GM23248 (cell line): ENCODE measurements around the gene CHST11. TPM values are rescaled to one million over a fixed set of nuclear protein-coding genes. Genes with fewer than 3 reads are reported as not detected.

Experiments
- DNase-seq: peaks from one replicate; pipeline ENCODE4 v3.0.0-alpha.2; 2015
- H2AFZ ChIP-seq: fragments of 200-600 bp; sonication (generic); 2 replicates; pipeline ENCODE4 v1.6.1; 2016; ENCODE audit warnings: antibody characterized with exemption
- H3F3A ChIP-seq: fragments of 200-600 bp; sonication (generic); 2 replicates; pipeline ENCODE4 v1.6.1; 2016; ENCODE audit warnings: mild to moderate bottlenecking, antibody characterized with exemption, mixed run types; ENCODE audit not compliant: insufficient read depth
- H3K27ac ChIP-seq: fragments of 200-600 bp; sonication (generic); 2 replicates; pipeline ENCODE4 v1.5.1; 2016; ENCODE audit warnings: mild to moderate bottlenecking
- H3K27me3 ChIP-seq: fragments of 200-600 bp; sonication (generic); replicated peaks from 2 replicates; pipeline ENCODE4 v1.6.1; 2016; ENCODE audit warnings: mild to moderate bottlenecking; ENCODE audit not compliant: insufficient read depth
- H3K36me3 ChIP-seq: fragments of 200-600 bp; sonication (generic); 2 replicates; pipeline ENCODE4 v1.6.1; 2016; ENCODE audit warnings: low read depth, mild to moderate bottlenecking
- H3K4me1 ChIP-seq: fragments of 200-600 bp; sonication (generic); 2 replicates; pipeline ENCODE4 v1.6.1; 2016; ENCODE audit warnings: mild to moderate bottlenecking; ENCODE audit not compliant: insufficient read depth
- H3K4me2 ChIP-seq: fragments of 200-600 bp; sonication (generic); one replicate; pipeline ENCODE4 v1.6.1; 2016; ENCODE audit warnings: mild to moderate bottlenecking; ENCODE audit not compliant: unreplicated experiment
- H3K4me3 ChIP-seq: fragments of 200-600 bp; sonication (generic); 2 replicates; pipeline ENCODE4 v1.5.1; 2016; ENCODE audit warnings: mild to moderate bottlenecking
- H3K79me2 ChIP-seq: fragments of 200-600 bp; sonication (generic); 2 replicates; pipeline ENCODE4 v1.6.1; 2016; ENCODE audit warnings: mild to moderate bottlenecking; ENCODE audit not compliant: insufficient read depth
- H3K9ac ChIP-seq: fragments of 200-600 bp; sonication (generic); 2 replicates; pipeline ENCODE4 v1.6.1; 2016; ENCODE audit warnings: mild to moderate bottlenecking
- H3K9me2 ChIP-seq: fragments of 200-600 bp; sonication (generic); 2 replicates; pipeline ENCODE4 v1.6.1; 2016; ENCODE audit warnings: mixed run types, mild to moderate bottlenecking, moderate library complexity; ENCODE audit not compliant: insufficient read depth
- H3K9me3 ChIP-seq: fragments of 200-600 bp; sonication (generic); one replicate; pipeline ENCODE4 v1.6.1; 2017; ENCODE audit warnings: low read depth
- H4K20me1 ChIP-seq: fragments of 200-600 bp; sonication (generic); 2 replicates; pipeline ENCODE4 v1.6.0; 2016; ENCODE audit not compliant: insufficient read depth
- EZH2 ChIP-seq: fragments of 200-600 bp; sonication (generic); IDR thresholded peaks from 2 replicates; pipeline ENCODE4 v1.6.1; 2018; ENCODE audit warnings: antibody characterized with exemption, mild to moderate bottlenecking; ENCODE audit not compliant: insufficient read depth, poor library complexity, severe bottlenecking
- EZH2phosphoT487 ChIP-seq: fragments of 200-600 bp; sonication (generic); IDR thresholded peaks from 2 replicates; pipeline ENCODE4 v1.6.1; 2018; ENCODE audit warnings: antibody characterized with exemption, moderate library complexity, mild to moderate bottlenecking, low read depth; ENCODE audit not compliant: insufficient read depth
- WGBS, 2 experiments: methylation state at CpG; one replicate each; pipeline ENCODE4 v1.1.6; 2015 to 2017; ENCODE audit warnings: low lambda C conversion rate in 2 of 2, low coverage in 1 of 2; ENCODE audit errors: missing lambda C conversion rate in 2 of 2; 5-methylcytosine and 5-hydroxymethylcytosine counted together
- in situ Hi-C: fragments of 300-500 bp; cut with MboI; formaldehyde crosslinking; loops from 2 replicates; pipeline ENCODE4 v1.15.0; 2020
- polyA plus RNA-seq: library from polyadenylated mRNA; unstranded; fragments of >200 nt; fragmentation: Nextera tagmentation; extraction: Ambion mirVana; gene quantifications from 2 replicates; pipeline ENCODE4 v1.2.1, GENCODE V29; 2016
- total RNA-seq: library from RNA; depleted of rRNA; stranded (reverse); fragments of >200 nt; shearing (Covaris generic); gene quantifications from 2 replicates; pipeline ENCODE4 v1.2.3, GENCODE V29; 2014

The CHST11 gene
- total and polyA plus RNA-seq, 2 experiments from 2014 or later = 3.7 to 5.4 TPM

DNA sequence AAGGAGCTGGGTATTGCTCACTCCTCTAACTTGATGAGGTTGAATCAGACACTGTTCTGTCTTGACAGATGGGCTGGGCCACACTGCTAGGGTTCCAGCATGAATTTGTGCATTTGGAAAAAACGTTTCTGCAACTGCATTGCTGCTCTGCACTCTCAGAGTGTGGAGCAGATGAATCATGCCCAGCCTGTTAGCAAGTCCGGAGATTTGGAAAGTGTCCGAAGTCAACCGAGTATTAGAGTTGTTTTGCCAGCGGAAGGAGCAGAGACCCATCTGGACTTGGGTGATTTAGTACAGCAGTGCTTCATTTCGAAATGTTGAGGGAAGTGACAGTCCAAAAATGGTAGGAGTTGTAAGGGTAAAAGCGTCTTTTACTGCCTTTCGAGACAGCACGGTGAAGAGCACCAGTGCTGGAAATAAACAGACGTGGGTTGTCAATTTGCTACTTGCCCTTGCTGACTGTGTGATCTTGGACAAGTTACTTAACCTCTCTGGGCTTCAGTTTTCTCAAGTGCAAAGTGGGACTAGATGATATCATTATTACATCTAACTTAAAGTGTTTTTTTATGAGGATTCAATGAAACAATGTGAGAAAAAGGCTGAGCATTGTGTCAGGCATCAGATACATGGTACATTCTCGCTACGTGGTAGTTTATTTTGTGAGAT, 139.5 kb downstream of the CHST11 start:
- WGBS, 2 experiments = 15 to 17% methylated on average over 12 of the region's 12 CpGs
- in situ Hi-C loops = no loop called here
- TF ChIP-seq EZH2 (no peak), EZH2phosphoT487 (no peak)
- peak overlapping the region; percentile 49 for H3K4me3 ChIP-seq
- no peak overlapping the region for H3K9ac ChIP-seq
- H3K9me2 ChIP-seq = no peaks in the 10 kb centered on the region
- H4K20me1 ChIP-seq = no peaks in the 10 kb centered on the region
- H3K4me2 ChIP-seq = peak overlapping the region; percentile 58
- peak overlapping the region; percentile 42 for H3K27ac ChIP-seq
- H3F3A ChIP-seq = peaks cover 23% of the 10 kb centered on the region
- no peaks in the 10 kb centered on the region for H3K9me3 ChIP-seq
- H3K36me3 ChIP-seq = no peaks in the 10 kb centered on the region
- peak; percentile 96 for DNase-seq
- peaks cover 26% of the 10 kb centered on the region for H3K4me1 ChIP-seq
- 0 out of 2 replicates have a peak overlapping the region, but pooled peaks have one; percentile 30 for H2AFZ ChIP-seq
- H3K27me3 ChIP-seq = no peaks in the 10 kb centered on the region
- H3K79me2 ChIP-seq = no peaks in the 10 kb centered on the region

- DNase-seq = no peak
- Histone ChIP-seq H3K4me2 (peak overlapping the region; percentile 58), H3K79me2 (no peaks in the 10 kb centered on the region), H3K9me3 (no peaks in the 10 kb centered on the region), H3K27me3 (no peaks in the 10 kb centered on the region), H3K27ac (no peak overlapping the region), H3K4me3 (no peak overlapping the region), H3K9ac (no peak overlapping the region), H3K9me2 (no peaks in the 10 kb centered on the region), H3K36me3 (no peaks in the 10 kb centered on the region), H2AFZ (no peak overlapping the region), H3F3A (peaks cover 23% of the 10 kb centered on the region), H3K4me1 (peaks cover 20% of the 10 kb centered on the region), H4K20me1 (no peaks in the 10 kb centered on the region)
- WGBS, 2 experiments = 80 to 83% methylated on average over 15 of the region's 15 CpGs
- TF ChIP-seq EZH2 (no peak), EZH2phosphoT487 (no peak)
- in situ Hi-C loops = no loop called here
These were observed 140.4 kb downstream of the CHST11 start for GRCh38 chr12:104596898-104597843.

DNA sequence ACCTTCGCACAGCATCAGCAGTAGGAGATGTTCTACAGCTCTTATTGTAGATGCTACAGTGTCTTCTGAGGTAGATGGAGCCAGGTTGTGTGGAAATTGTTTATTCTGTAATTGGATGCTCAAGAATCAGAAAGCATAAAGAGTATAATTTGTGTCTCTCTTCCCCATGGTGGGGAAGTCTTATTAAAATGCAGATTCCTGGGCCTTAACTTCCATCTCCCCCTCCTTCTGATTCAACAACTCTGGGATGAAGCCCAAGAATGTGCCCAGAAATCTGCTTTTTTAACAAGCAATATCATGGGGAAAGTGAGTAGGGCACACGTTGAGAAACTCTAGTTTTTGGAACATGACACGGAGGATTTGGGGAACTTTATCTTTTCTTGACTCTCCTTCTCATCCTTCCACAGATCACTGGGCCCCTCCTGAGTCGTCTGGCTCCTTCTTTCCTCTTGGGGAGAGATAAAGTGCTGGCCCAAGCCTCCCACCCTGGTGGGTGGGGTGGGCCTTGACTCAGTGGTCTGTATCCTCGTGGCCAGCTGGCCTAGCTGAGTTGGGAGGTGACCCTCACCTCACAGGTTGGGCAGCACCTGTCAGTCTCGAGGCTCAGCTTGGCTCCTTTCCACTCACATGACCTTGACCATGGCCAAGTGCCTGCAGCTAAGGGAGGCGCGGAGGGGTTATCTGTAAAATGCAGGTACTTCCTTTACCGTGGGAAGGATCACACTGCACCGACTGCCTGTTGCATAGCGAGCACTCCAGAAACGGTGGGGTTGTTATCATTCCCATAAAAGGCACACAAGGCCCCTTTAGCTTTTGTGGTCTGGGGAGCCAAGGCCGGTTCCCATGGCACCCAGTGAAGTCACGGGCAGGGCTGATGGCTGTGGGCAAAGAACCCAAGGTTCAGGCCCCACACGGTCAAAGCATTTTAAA, 141.9 kb downstream of the CHST11 start:
- no peaks in the 10 kb centered on the region for H3K79me2 ChIP-seq
- peaks cover 32% of the 10 kb centered on the region for H3F3A ChIP-seq
- H3K36me3 ChIP-seq = no peaks in the 10 kb centered on the region
- in situ Hi-C loops = no loop called here
- H4K20me1 ChIP-seq = no peaks in the 10 kb centered on the region
- H3K9me2 ChIP-seq = no peaks in the 10 kb centered on the region
- no peak overlapping the region for H3K4me3 ChIP-seq
- TF ChIP-seq EZH2phosphoT487 (no peak), EZH2 (no peak)
- H3K27ac ChIP-seq = no peak overlapping the region
- H3K4me2 ChIP-seq = no peak overlapping the region
- H3K4me1 ChIP-seq = peaks cover 29% of the 10 kb centered on the region
- H3K9ac ChIP-seq = no peak overlapping the region
- 94 to 95% methylated on average over 15 of the region's 15 CpGs for WGBS, 2 experiments
- DNase-seq = no peak
- no peak overlapping the region for H2AFZ ChIP-seq
- H3K9me3 ChIP-seq = no peaks in the 10 kb centered on the region
- H3K27me3 ChIP-seq = no peaks in the 10 kb centered on the region
